SK-N-SH (cell line): ENCODE measurements around the gene GRXCR2.

ENCODE experiments used
- CHD2 ChIP-seq: fragments of 150-350 bp; IDR thresholded peaks from 2 replicates; pipeline ENCODE4 v1.6.1; 2018; ENCODE audit warnings: low read length; ENCODE audit not compliant: partially characterized antibody
- GABPA ChIP-seq: IDR thresholded peaks from 2 replicates; pipeline ENCODE4 v1.4.0; 2012; ENCODE audit warnings: low read depth, mild to moderate bottlenecking
- RFX5 ChIP-seq: IDR thresholded peaks from 2 replicates; pipeline ENCODE4 v1.6.1; 2012; ENCODE audit warnings: mild to moderate bottlenecking, improper control_type of control experiment, low read length
- SMC3 ChIP-seq: IDR thresholded peaks from 2 replicates; pipeline ENCODE4 v1.6.1; 2012; ENCODE audit warnings: low read depth, low read length, improper control_type of control experiment
- TCF12 ChIP-seq: IDR thresholded peaks from 2 replicates; pipeline ENCODE4 v1.4.0; 2012
- USF2 ChIP-seq: fragments of 150-350 bp; IDR thresholded peaks from 2 replicates; pipeline ENCODE4 v1.6.1; 2017; ENCODE audit warnings: antibody characterized with exemption, low read length, low read depth, borderline replicate concordance

- TF ChIP-seq GABPA: no peak
- no peak for TF ChIP-seq USF2
- TF ChIP-seq SMC3: no peak
- TF ChIP-seq CHD2: no peak
- no peak for TF ChIP-seq TCF12
- no peak for TF ChIP-seq RFX5
Observed at GRCh38 chr5:145904743-145905142, 31.9 kb upstream of the GRXCR2 start.
